ENCODE measurements around the gene SF3B4.
A peak's percentile ranks its signal among the peaks of the same experiment; 100 is the strongest.
"Not testable (repeated sequence)": the region's sequence is repeated elsewhere in the genome, so short reads cannot be mapped to it uniquely, and the experiment has no call there.

The SF3B4 gene

GRCh38 chr1:149927563-149928400, at the start of gene SF3B4:
TSS of gene SF3B4 (minus strand) at chr1:149927803. CDS start at chr1:149927759, 44 bp downstream.
- peak; percentile 87 to 94 for DNase-seq

GRCh38 chr1:149977345-149977744, 49.7 kb upstream of the SF3B4 start:
- DNase-seq, result no peak

GRCh38 chr1:149972547-149972946, 44.9 kb upstream of the SF3B4 start:
- DNase-seq, result no peak

- DNase-seq, result no peak
These were observed 40.0 kb upstream of the SF3B4 start for GRCh38 chr1:149967646-149968045.

GRCh38 chr1:149967041-149967440, 39.4 kb upstream of the SF3B4 start:
- DNase-seq, result no peak

GRCh38 chr1:149966405-149966804, 38.8 kb upstream of the SF3B4 start:
- DNase-seq, result no peak

GRCh38 chr1:149965440-149965839, 37.8 kb upstream of the SF3B4 start:
- DNase-seq, result no peak

GRCh38 chr1:149963358-149963757, 35.8 kb upstream of the SF3B4 start:
- DNase-seq, result no peak

- DNase-seq, result no peak
These were observed 35.1 kb upstream of the SF3B4 start for GRCh38 chr1:149962736-149963135.

- DNase-seq, result peak; percentile 39 to 63
These were observed 34.5 kb upstream of the SF3B4 start for GRCh38 chr1:149962039-149962647.

GRCh38 chr1:149957548-149957947, 29.9 kb upstream of the SF3B4 start:
- DNase-seq, result not testable (repeated sequence)

GRCh38 chr1:149949911-149950310, 22.3 kb upstream of the SF3B4 start:
- no peak for DNase-seq

GRCh38 chr1:149945206-149945605, 17.6 kb upstream of the SF3B4 start:
- DNase-seq, result no peak

GRCh38 chr1:149942885-149943284, 15.3 kb upstream of the SF3B4 start:
- no peak for DNase-seq

GRCh38 chr1:149942207-149942606, 14.6 kb upstream of the SF3B4 start:
- peak in 1 of 2 experiments; percentile 25 for DNase-seq

GRCh38 chr1:149940427-149940826, 12.8 kb upstream of the SF3B4 start:
- DNase-seq, result no peak

GRCh38 chr1:149938668-149939003, 11.0 kb upstream of the SF3B4 start:
- DNase-seq, result not testable (repeated sequence)

- no peak for DNase-seq
These were observed 10.2 kb upstream of the SF3B4 start for GRCh38 chr1:149937759-149938158.

- DNase-seq, result peak; percentile 29 to 58
These were observed 9.5 kb upstream of the SF3B4 start for GRCh38 chr1:149936992-149937705.

GRCh38 chr1:149936170-149936991, 8.8 kb upstream of the SF3B4 start, which contains the start of gene MTMR11:
TSS of gene MTMR11 (minus strand) at chr1:149936879. CDS start at chr1:149936647, 232 bp downstream.
- peak in 1 of 2 experiments; percentile 41 for DNase-seq

- DNase-seq, result no peak
These were observed 6.8 kb upstream of the SF3B4 start for GRCh38 chr1:149934356-149934755.

- DNase-seq, result no peak
These were observed 5.6 kb upstream of the SF3B4 start for GRCh38 chr1:149933208-149933607.

- no peak for DNase-seq
These were observed 4.9 kb upstream of the SF3B4 start for GRCh38 chr1:149932474-149932873.
